H1 (cell line): Measurements from ENCODE around the gene TMED10. TPM values are rescaled to one million over a fixed set of nuclear protein-coding genes. Genes with fewer than 3 reads are reported as not detected.

Source experiments
- CEBPB ChIP-seq: IDR thresholded peaks from 2 replicates; pipeline ENCODE4 v1.6.1; 2012; ENCODE audit warnings: low read depth, low read length
- CHD2 ChIP-seq: IDR thresholded peaks from 2 replicates; pipeline ENCODE4 v1.6.1; 2012; ENCODE audit warnings: low read length, improper control_type of control experiment
- MAX ChIP-seq: IDR thresholded peaks from 2 replicates; pipeline ENCODE4 v1.6.1; 2012; ENCODE audit warnings: inconsistent platforms
- polyA plus RNA-seq, 7 experiments: library from polyadenylated mRNA; depleted of rRNA in 3 of 7; stranded (reverse) in 5 of 7; unstranded in 2 of 7; fragments of >200 nt in 5 of 7; fragments of 200-250 nt in 2 of 7; gene quantifications; 1 replicate in 5 of 7; 2 replicates in 1 of 7; 4 replicates in 1 of 7; pipeline versions ENCODE4 v1.2.1 to v1.2.3, GENCODE V29; 2011 to 2013; ENCODE audit warnings: missing spikeins in 2 of 7, mixed read lengths in 2 of 7
- total RNA-seq: library from RNA; stranded (reverse); fragmentation: NEBNext Ultra II Directional; extraction: Animal tissue kit (Norgen Biotek cat#: 25700); gene quantifications from 2 replicates; pipeline ENCODE4 v1.2.1, GENCODE V29; 2021

The TMED10 gene
- total and polyA plus RNA-seq, 2 of the 8 experiments (the other 6 are each of a cell fraction or from before 2014, with no cell fraction given), result 218 to 250 TPM

- peak; percentile 79 for TF ChIP-seq CHD2
- peak; percentile 77; the same call in 1 of the 2 replicates for TF ChIP-seq MAX
- no peak for TF ChIP-seq CEBPB
- TF ChIP-seq, all 59 proteins: peak for 25
Measured at GRCh38 chr14:75176142-75176820, at the start of gene TMED10 (continued).
